ENCODE measurements around the gene C10orf53.
"Not testable (repeated sequence)": the region's sequence is repeated elsewhere in the genome, so short reads cannot be mapped to it uniquely, and the experiment has no call there.

C10orf53 gene

GRCh38 chr10:49652421-49653272 is 26.8 kb upstream of the C10orf53 start:
- DNase-seq (ENCODE audit: low read depth in 2 of 2), result no peak

- DNase-seq (ENCODE audit: low read depth in 2 of 2), result no peak
Observed at GRCh38 chr10:49653273-49653929, 26.1 kb upstream of the C10orf53 start.

- no peak for DNase-seq (ENCODE audit: low read depth in 2 of 2)
Observed at GRCh38 chr10:49654036-49654693, 25.3 kb upstream of the C10orf53 start.

GRCh38 chr10:49655099-49655498 is 24.4 kb upstream of the C10orf53 start:
- DNase-seq (ENCODE audit: low read depth in 2 of 2), result no peak

GRCh38 chr10:49656845-49657493 is 22.5 kb upstream of the C10orf53 start:
- DNase-seq (ENCODE audit: low read depth in 2 of 2), result no peak

- DNase-seq (ENCODE audit: low read depth in 2 of 2), result no peak
Observed at GRCh38 chr10:49657606-49658005, 21.8 kb upstream of the C10orf53 start.

GRCh38 chr10:49661140-49661856 is 18.2 kb upstream of the C10orf53 start:
- no peak for DNase-seq (ENCODE audit: low read depth in 2 of 2)

GRCh38 chr10:49662169-49662830 is 17.2 kb upstream of the C10orf53 start:
- DNase-seq (ENCODE audit: low read depth in 2 of 2), result no peak

GRCh38 chr10:49663596-49663995 is 15.9 kb upstream of the C10orf53 start:
- no peak for DNase-seq (ENCODE audit: low read depth in 2 of 2)

- DNase-seq (ENCODE audit: low read depth in 2 of 2), result no peak
Observed at GRCh38 chr10:49664006-49664841, 15.2 kb upstream of the C10orf53 start.

GRCh38 chr10:49664842-49665355 is 14.6 kb upstream of the C10orf53 start:
- DNase-seq (ENCODE audit: low read depth in 2 of 2), result no peak

- DNase-seq (ENCODE audit: low read depth in 2 of 2), result no peak
Observed at GRCh38 chr10:49666054-49666615, 13.3 kb upstream of the C10orf53 start.

GRCh38 chr10:49666685-49667084 is 12.8 kb upstream of the C10orf53 start:
- DNase-seq (ENCODE audit: low read depth in 2 of 2), result no peak

GRCh38 chr10:49667991-49668390 is 11.5 kb upstream of the C10orf53 start:
- no peak for DNase-seq (ENCODE audit: low read depth in 2 of 2)

GRCh38 chr10:49668684-49669083 is 10.8 kb upstream of the C10orf53 start:
- no peak for DNase-seq (ENCODE audit: low read depth in 2 of 2)

- DNase-seq (ENCODE audit: low read depth in 2 of 2), result no peak
Observed at GRCh38 chr10:49678827-49679479, 498 bp upstream of the C10orf53 start.

GRCh38 chr10:49682449-49682848 is 3.0 kb downstream of the C10orf53 start:
- DNase-seq (ENCODE audit: low read depth in 2 of 2), result not testable (repeated sequence)

- DNase-seq (ENCODE audit: low read depth in 2 of 2), result no peak
Observed at GRCh38 chr10:49682879-49683278, 3.4 kb downstream of the C10orf53 start.

- no peak for DNase-seq (ENCODE audit: low read depth in 2 of 2)
Observed at GRCh38 chr10:49686651-49687050, 7.2 kb downstream of the C10orf53 start.

Measured in stimulated activated CD4-positive, alpha-beta T cell treated with anti-CD3 and anti-CD28 coated beads, Interleukin-15, amount 100 ng/mL, for 48 hours (primary cell).